ENCODE measurements around the gene B4GALT5. TPM values are rescaled to one million over a fixed set of nuclear protein-coding genes. Genes with fewer than 3 reads are reported as not detected.
A peak's percentile ranks its signal among the peaks of the same experiment; 100 is the strongest.

The B4GALT5 gene
- total RNA-seq, 2 donors from 2014 or later, result 14.8 to 27.3 TPM

GRCh38 chr20:49597825-49598395 lies 115.8 kb downstream of the B4GALT5 start:
- ATAC-seq (replicated peaks in 1 of 2), result no peak
- no peaks in the 10 kb centered on the region for H3K27me3 Mint-ChIP-seq (ENCODE audit: low read depth)
- peaks cover 0 to 2% of the 10 kb centered on the region in 2 donors for H3K9me3 Mint-ChIP-seq
- peaks cover 63% of the 10 kb centered on the region for H3K4me1 Mint-ChIP-seq (ENCODE audit: low read depth)
- DNase-seq, result no peak
- no peak overlapping the region for H3K4me3 Mint-ChIP-seq
- H3K27ac Mint-ChIP-seq, result no peak overlapping the region
- H3K36me3 Mint-ChIP-seq (ENCODE audit: insufficient read depth in 2 of 2), result peaks cover 14 to 27% of the 10 kb centered on the region in 2 donors

GRCh38 chr20:49595811-49596561 lies 117.7 kb downstream of the B4GALT5 start:
- ATAC-seq (replicated peaks in 1 of 2) (peak; percentile 66 to 68), DNase-seq (peak; percentile 88 to 92)
- H3K9me3 Mint-ChIP-seq, result peaks cover 1 to 6% of the 10 kb centered on the region in 2 donors
- H3K27ac Mint-ChIP-seq, result peak overlapping the region; percentile 95
- H3K4me3 Mint-ChIP-seq, result peak overlapping the region; percentile 79 to 91
- no peaks in the 10 kb centered on the region for H3K27me3 Mint-ChIP-seq (ENCODE audit: low read depth)
- H3K36me3 Mint-ChIP-seq (ENCODE audit: insufficient read depth in 2 of 2), result peaks cover 25 to 27% of the 10 kb centered on the region in 2 donors
- peaks cover 81% of the 10 kb centered on the region for H3K4me1 Mint-ChIP-seq (ENCODE audit: low read depth)

- Mint-ChIP-seq H3K27me3 (ENCODE audit: low read depth) (no peaks in the 10 kb centered on the region), H3K4me1 (ENCODE audit: low read depth) (peaks cover 81% of the 10 kb centered on the region), H3K27ac (peak overlapping the region; percentile 95), H3K4me3 (peak overlapping the region; percentile 79 to 91), H3K36me3 (ENCODE audit: insufficient read depth in 2 of 2) (peaks cover 22 to 30% of the 10 kb centered on the region in 2 donors), H3K9me3 (peaks cover 1 to 6% of the 10 kb centered on the region in 2 donors)
- DNase-seq (no peak), ATAC-seq (replicated peaks in 1 of 2) (no peak)
These were observed 118.3 kb downstream of the B4GALT5 start for GRCh38 chr20:49595346-49595745.

GRCh38 chr20:49594931-49595315 lies 118.8 kb downstream of the B4GALT5 start:
- no peaks in the 10 kb centered on the region for H3K27me3 Mint-ChIP-seq (ENCODE audit: low read depth)
- ATAC-seq (replicated peaks in 1 of 2) (no peak), DNase-seq (peak in 1 of 2 donors; percentile 34)
- peaks cover 82% of the 10 kb centered on the region for H3K4me1 Mint-ChIP-seq (ENCODE audit: low read depth)
- peak overlapping the region; percentile 95 for H3K27ac Mint-ChIP-seq
- peaks cover 26 to 34% of the 10 kb centered on the region in 2 donors for H3K36me3 Mint-ChIP-seq (ENCODE audit: insufficient read depth in 2 of 2)
- peaks cover 3 to 9% of the 10 kb centered on the region in 2 donors for H3K9me3 Mint-ChIP-seq
- peak overlapping the region; percentile 79 to 91 for H3K4me3 Mint-ChIP-seq

GRCh38 chr20:49594143-49594930 lies 119.3 kb downstream of the B4GALT5 start:
- H3K36me3 Mint-ChIP-seq (ENCODE audit: insufficient read depth in 2 of 2), result peaks cover 26 to 35% of the 10 kb centered on the region in 2 donors
- H3K9me3 Mint-ChIP-seq, result peaks cover 3 to 12% of the 10 kb centered on the region in 2 donors
- H3K4me1 Mint-ChIP-seq (ENCODE audit: low read depth), result peaks cover 82% of the 10 kb centered on the region
- H3K27me3 Mint-ChIP-seq (ENCODE audit: low read depth), result no peaks in the 10 kb centered on the region
- H3K27ac Mint-ChIP-seq, result peak overlapping the region; percentile 95
- peak overlapping the region; percentile 79 to 91 for H3K4me3 Mint-ChIP-seq
- ATAC-seq (replicated peaks in 1 of 2), result peak; percentile 59 to 64
- peak; percentile 81 to 88 for DNase-seq

- Mint-ChIP-seq H3K4me3 (peak overlapping the region; percentile 79 to 91), H3K4me1 (ENCODE audit: low read depth) (peaks cover 87% of the 10 kb centered on the region), H3K9me3 (peaks cover 3 to 12% of the 10 kb centered on the region in 2 donors), H3K36me3 (ENCODE audit: insufficient read depth in 2 of 2) (peaks cover 26 to 35% of the 10 kb centered on the region in 2 donors), H3K27me3 (ENCODE audit: low read depth) (no peaks in the 10 kb centered on the region), H3K27ac (peak overlapping the region; percentile 95)
- DNase-seq (peak; percentile 64 to 65), ATAC-seq (replicated peaks in 1 of 2) (peak; percentile 1 to 8)
These were observed 120.1 kb downstream of the B4GALT5 start for GRCh38 chr20:49593466-49594142.

- no peak for DNase-seq
- H3K4me3 Mint-ChIP-seq, result peak overlapping the region; percentile 79 to 91
- peaks cover 20 to 35% of the 10 kb centered on the region in 2 donors for H3K36me3 Mint-ChIP-seq (ENCODE audit: insufficient read depth in 2 of 2)
- H3K4me1 Mint-ChIP-seq (ENCODE audit: low read depth), result peaks cover 85% of the 10 kb centered on the region
- ATAC-seq (replicated peaks in 1 of 2), result no peak
- peaks cover 3 to 12% of the 10 kb centered on the region in 2 donors for H3K9me3 Mint-ChIP-seq
- H3K27me3 Mint-ChIP-seq (ENCODE audit: low read depth), result peaks cover 4% of the 10 kb centered on the region
- H3K27ac Mint-ChIP-seq, result peak overlapping the region; percentile 95
These were observed 121.6 kb downstream of the B4GALT5 start for GRCh38 chr20:49592120-49592519.

GRCh38 chr20:49591217-49591865 lies 122.3 kb downstream of the B4GALT5 start:
- DNase-seq, result peak; percentile 48 to 52
- H3K4me3 Mint-ChIP-seq, result peak overlapping the region; percentile 79 to 91

GRCh38 chr20:49590163-49591017 lies 123.3 kb downstream of the B4GALT5 start:
- peak overlapping the region; percentile 82 to 91 for H3K4me3 Mint-ChIP-seq
- DNase-seq (no peak), ATAC-seq (replicated peaks in 1 of 2) (no peak)
- peaks cover 3 to 10% of the 10 kb centered on the region in 2 donors for H3K9me3 Mint-ChIP-seq
- peaks cover 70% of the 10 kb centered on the region for H3K4me1 Mint-ChIP-seq (ENCODE audit: low read depth)
- peaks cover 9% of the 10 kb centered on the region for H3K27me3 Mint-ChIP-seq (ENCODE audit: low read depth)
- peak overlapping the region; percentile 95 for H3K27ac Mint-ChIP-seq
- peaks cover 11 to 29% of the 10 kb centered on the region in 2 donors for H3K36me3 Mint-ChIP-seq (ENCODE audit: insufficient read depth in 2 of 2)

More at GRCh38 chr20:49591217-49591865, 122.3 kb downstream of the B4GALT5 start:
- H3K9me3 Mint-ChIP-seq, result peaks cover 3 to 10% of the 10 kb centered on the region in 2 donors
- H3K27me3 Mint-ChIP-seq (ENCODE audit: low read depth), result peaks cover 5% of the 10 kb centered on the region
- peak overlapping the region; percentile 95 for H3K27ac Mint-ChIP-seq
- ATAC-seq (replicated peaks in 1 of 2), result peak; percentile 32 to 34
- H3K4me1 Mint-ChIP-seq (ENCODE audit: low read depth), result peaks cover 80% of the 10 kb centered on the region
- H3K36me3 Mint-ChIP-seq (ENCODE audit: insufficient read depth in 2 of 2), result peaks cover 17 to 33% of the 10 kb centered on the region in 2 donors

GRCh38 chr20:49589747-49590146 lies 123.9 kb downstream of the B4GALT5 start:
- H3K36me3 Mint-ChIP-seq (ENCODE audit: insufficient read depth in 2 of 2), result peaks cover 8 to 25% of the 10 kb centered on the region in 2 donors
- no peak for ATAC-seq (replicated peaks in 1 of 2)
- peaks cover 11% of the 10 kb centered on the region for H3K27me3 Mint-ChIP-seq (ENCODE audit: low read depth)
- H3K9me3 Mint-ChIP-seq, result peaks cover 3 to 10% of the 10 kb centered on the region in 2 donors
- peak overlapping the region; percentile 95 for H3K27ac Mint-ChIP-seq
- H3K4me3 Mint-ChIP-seq, result peak overlapping the region; percentile 33 to 82
- DNase-seq, result no peak
- peaks cover 67% of the 10 kb centered on the region for H3K4me1 Mint-ChIP-seq (ENCODE audit: low read depth)

- DNase-seq (no peak), ATAC-seq (replicated peaks in 1 of 2) (no peak)
- Mint-ChIP-seq H3K36me3 (ENCODE audit: insufficient read depth in 2 of 2) (peaks cover 13 to 23% of the 10 kb centered on the region in 2 donors), H3K9me3 (peaks cover 5 to 12% of the 10 kb centered on the region in 2 donors), H3K4me3 (no peak overlapping the region), H3K27me3 (ENCODE audit: low read depth) (peaks cover 16% of the 10 kb centered on the region), H3K27ac (no peak overlapping the region), H3K4me1 (ENCODE audit: low read depth) (peaks cover 53% of the 10 kb centered on the region)
These were observed 126.5 kb downstream of the B4GALT5 start for GRCh38 chr20:49587111-49587570.
